ENCODE results near the gene LRRC23.
A peak's percentile ranks its signal among the peaks of the same experiment; 100 is the strongest.
"Not testable (repeated sequence)": the region's sequence is repeated elsewhere in the genome, so short reads cannot be mapped to it uniquely, and the experiment has no call there.

LRRC23 gene

GRCh38 chr12:6904280-6905276, at the start of gene LRRC23:
Gene LRRC23, plus strand, starts transcription at chr12:6904822. Its CDS starts 812 bp downstream, at chr12:6905634.
- peak; percentile 96 for DNase-seq

- no peak for DNase-seq
Observed at GRCh38 chr12:6855322-6855721, 49.3 kb upstream of the LRRC23 start.

GRCh38 chr12:6858799-6859198, 45.8 kb upstream of the LRRC23 start:
- no peak for DNase-seq

GRCh38 chr12:6860116-6860515, 44.5 kb upstream of the LRRC23 start:
- DNase-seq: no peak

GRCh38 chr12:6860942-6861341, 43.7 kb upstream of the LRRC23 start:
- DNase-seq: no peak

GRCh38 chr12:6861391-6861790, 43.2 kb upstream of the LRRC23 start:
- no peak for DNase-seq

GRCh38 chr12:6863033-6863432, 41.6 kb upstream of the LRRC23 start:
- no peak for DNase-seq

GRCh38 chr12:6863586-6864321, 40.9 kb upstream of the LRRC23 start:
- no peak for DNase-seq

- DNase-seq: not testable (repeated sequence)
Observed at GRCh38 chr12:6865307-6865706, 39.3 kb upstream of the LRRC23 start.

GRCh38 chr12:6866163-6866919, 38.3 kb upstream of the LRRC23 start:
- DNase-seq: no peak

- DNase-seq: no peak
Observed at GRCh38 chr12:6866920-6867412, 37.7 kb upstream of the LRRC23 start.

GRCh38 chr12:6867413-6868210, 37.0 kb upstream of the LRRC23 start, which contains the start of gene TPI1:
Gene TPI1, plus strand, starts transcription at chr12:6867531. Its CDS starts 36 bp downstream, at chr12:6867567.
- DNase-seq: peak; percentile 83

GRCh38 chr12:6868211-6869048, 36.2 kb upstream of the LRRC23 start:
- no peak for DNase-seq

- peak; percentile 82 for DNase-seq
Observed at GRCh38 chr12:6869049-6870021, 35.3 kb upstream of the LRRC23 start.

GRCh38 chr12:6870304-6870703, 34.3 kb upstream of the LRRC23 start:
- not testable (repeated sequence) for DNase-seq

GRCh38 chr12:6871052-6871957, 33.3 kb upstream of the LRRC23 start:
- DNase-seq: peak; percentile 38

- DNase-seq: peak; percentile 87
Observed at GRCh38 chr12:6872073-6873048, 32.3 kb upstream of the LRRC23 start.
